GM12801 (cell line): ENCODE measurements around the gene NHP2.

Experiments used
- TF ChIP-seq, protein P1 (sequence below): IDR thresholded peaks from one replicate; pipeline ENCODE4 v1.5.1; 2011; ENCODE audit warnings: control low read depth; ENCODE audit not compliant: insufficient read length; ENCODE audit errors: extremely low read depth

Gene NHP2

DNA sequence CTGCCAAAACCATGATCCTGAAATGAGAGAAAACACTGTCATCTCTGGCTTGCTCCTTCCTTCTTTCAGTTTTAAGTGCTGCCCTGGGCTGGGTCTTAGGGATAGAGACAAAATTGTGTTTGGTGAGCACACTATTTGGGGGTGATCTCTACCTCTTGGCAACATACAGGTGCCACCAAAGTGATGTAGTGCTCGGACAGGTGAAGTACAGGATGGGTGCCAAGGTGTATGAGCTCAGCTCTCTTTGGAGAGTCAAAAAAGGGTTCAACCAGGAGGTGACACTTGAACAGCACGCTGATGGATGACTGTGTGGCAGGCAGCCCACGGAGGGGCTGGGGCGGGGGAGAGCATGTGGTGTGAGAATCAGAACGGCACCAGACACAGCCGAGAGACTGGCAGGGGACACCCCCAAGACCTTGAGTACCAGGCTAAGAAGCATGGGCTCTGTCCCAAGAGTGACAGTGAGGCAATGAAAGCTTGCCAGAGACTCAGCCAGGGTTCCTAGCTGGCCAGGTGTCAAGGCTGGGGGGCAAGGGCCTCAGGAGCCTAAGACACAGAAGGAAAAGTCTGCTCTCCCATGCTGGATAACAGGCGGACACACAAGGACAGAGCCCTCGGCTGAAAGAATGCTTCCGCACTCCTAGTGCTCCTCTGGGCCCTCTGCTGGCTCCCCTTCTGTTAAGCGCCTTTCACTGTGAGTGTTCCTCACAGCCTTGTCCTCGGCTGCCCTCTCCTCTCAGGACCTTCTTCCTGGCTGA lies 2.5 kb downstream of the NHP2 start:
- TF ChIP-seq, protein P1, sequence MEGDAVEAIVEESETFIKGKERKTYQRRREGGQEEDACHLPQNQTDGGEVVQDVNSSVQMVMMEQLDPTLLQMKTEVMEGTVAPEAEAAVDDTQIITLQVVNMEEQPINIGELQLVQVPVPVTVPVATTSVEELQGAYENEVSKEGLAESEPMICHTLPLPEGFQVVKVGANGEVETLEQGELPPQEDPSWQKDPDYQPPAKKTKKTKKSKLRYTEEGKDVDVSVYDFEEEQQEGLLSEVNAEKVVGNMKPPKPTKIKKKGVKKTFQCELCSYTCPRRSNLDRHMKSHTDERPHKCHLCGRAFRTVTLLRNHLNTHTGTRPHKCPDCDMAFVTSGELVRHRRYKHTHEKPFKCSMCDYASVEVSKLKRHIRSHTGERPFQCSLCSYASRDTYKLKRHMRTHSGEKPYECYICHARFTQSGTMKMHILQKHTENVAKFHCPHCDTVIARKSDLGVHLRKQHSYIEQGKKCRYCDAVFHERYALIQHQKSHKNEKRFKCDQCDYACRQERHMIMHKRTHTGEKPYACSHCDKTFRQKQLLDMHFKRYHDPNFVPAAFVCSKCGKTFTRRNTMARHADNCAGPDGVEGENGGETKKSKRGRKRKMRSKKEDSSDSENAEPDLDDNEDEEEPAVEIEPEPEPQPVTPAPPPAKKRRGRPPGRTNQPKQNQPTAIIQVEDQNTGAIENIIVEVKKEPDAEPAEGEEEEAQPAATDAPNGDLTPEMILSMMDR = no peak

GRCh38 chr5:178149199-178149932 lies 4.3 kb downstream of the NHP2 start:
- TF ChIP-seq, protein P1 = no peak

GRCh38 chr5:178147406-178147805 lies 6.3 kb downstream of the NHP2 start:
- TF ChIP-seq, protein P1 = no peak

- TF ChIP-seq, protein P1 = no peak
Observed at GRCh38 chr5:178145965-178146820, 7.5 kb downstream of the NHP2 start.

GRCh38 chr5:178143901-178144300 lies 9.8 kb downstream of the NHP2 start:
- TF ChIP-seq, protein P1 = no peak

DNA sequence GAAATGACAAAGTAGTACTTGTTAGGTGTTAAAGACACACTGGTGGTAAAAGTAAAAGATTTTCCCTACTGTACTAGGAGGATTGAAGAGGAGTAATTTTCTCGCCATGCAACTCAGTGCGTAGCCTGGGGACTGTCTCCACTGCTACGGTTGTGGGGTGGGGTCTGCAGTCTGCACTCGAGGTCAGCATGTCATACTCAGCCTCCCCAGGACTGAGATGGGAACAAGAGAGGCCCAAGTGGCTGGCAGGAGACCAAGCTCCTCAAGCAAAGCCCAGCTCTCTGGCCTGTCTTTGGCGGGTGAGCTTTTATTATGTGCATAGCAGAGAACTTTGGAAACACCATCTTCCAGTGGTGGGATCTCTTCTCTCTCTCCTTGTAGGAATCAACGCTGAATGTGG lies 10.4 kb downstream of the NHP2 start:
- TF ChIP-seq, protein P1 = no peak

DNA sequence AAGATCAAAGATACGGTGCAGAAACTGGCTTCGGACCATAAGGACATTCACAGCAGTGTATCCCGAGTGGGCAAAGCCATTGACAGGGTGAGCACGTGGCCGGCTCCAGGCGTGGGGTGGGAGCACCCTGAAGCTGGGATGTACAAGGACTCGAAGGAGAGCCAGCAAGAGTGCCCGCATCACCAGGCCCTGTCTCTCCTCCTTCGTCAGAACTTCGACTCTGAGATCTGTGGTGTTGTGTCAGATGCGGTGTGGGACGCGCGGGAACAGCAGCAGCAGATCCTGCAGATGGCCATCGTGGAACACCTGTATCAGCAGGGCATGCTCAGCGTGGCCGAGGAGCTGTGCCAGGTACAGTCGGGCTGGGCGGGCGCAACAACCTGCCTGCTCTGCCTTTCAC lies 11.0 kb downstream of the NHP2 start:
- TF ChIP-seq, protein P1 = no peak
